Urinary bladder (tissue), 4 donors: ENCODE data around the gene ISG15. TPM values are rescaled to one million over a fixed set of nuclear protein-coding genes. Genes with fewer than 3 reads are reported as not detected.

Experiments
- DNase-seq: peaks from one replicate; pipeline ENCODE4 v3.0.0-alpha.2; 2015; ENCODE audit errors: extremely low spot score
- H3K27ac ChIP-seq: one replicate; pipeline ENCODE4 v1.5.1; 2013; ENCODE audit warnings: low read depth, mild to moderate bottlenecking, moderate library complexity
- H3K36me3 ChIP-seq: one replicate; pipeline ENCODE4 v1.6.1; 2013; ENCODE audit warnings: mild to moderate bottlenecking, moderate library complexity; ENCODE audit not compliant: insufficient read depth
- H3K4me1 ChIP-seq: one replicate; pipeline ENCODE4 v1.6.1; 2013; ENCODE audit warnings: mild to moderate bottlenecking, moderate library complexity; ENCODE audit not compliant: insufficient read depth
- H3K4me3 ChIP-seq: one replicate; pipeline ENCODE4 v1.5.1; 2013; ENCODE audit warnings: low read depth, low read length
- WGBS: extraction: QIAGEN DNeasy Blood & Tissue Kit; methylation state at CpG from one replicate; pipeline ENCODE4 v1.1.7; 2013; 5-methylcytosine and 5-hydroxymethylcytosine counted together
- polyA plus RNA-seq: library from polyadenylated mRNA; stranded (reverse); fragments of 200-250 nt; gene quantifications from one replicate; pipeline ENCODE4 v1.2.3, GENCODE V29; 2013
- total RNA-seq: library from RNA; depleted of rRNA; stranded (reverse); fragments of >200 nt; gene quantifications from one replicate; pipeline ENCODE4 v1.2.3, GENCODE V29; 2014
- donor health status: healthy with polysubstance abuse.
- donor health status: healthy.

Gene ISG15
- total RNA-seq (41.8 TPM), polyA plus RNA-seq (75.7 TPM)

- no peaks in the 10 kb centered on the region for H3K36me3 ChIP-seq
- peak within 1 kb of the TSS; percentile 37 for H3K4me3 ChIP-seq
- no peak for DNase-seq
- WGBS, result 6% methylated on average over 30 of the region's 30 CpGs
- H3K27ac ChIP-seq, result peak within 1 kb of the TSS; percentile 62
- H3K4me1 ChIP-seq, result no peaks in the 10 kb centered on the region
Measured at GRCh38 chr1:1013105-1013921, at the start of gene ISG15. Gene ISG15 (plus strand): TSS chr1:1013497. CDS start chr1:1013574, 77 bp downstream.

- DNase-seq, result no peak
- WGBS, result 94% methylated on average over 47 of the region's 47 CpGs
- H3K4me3 ChIP-seq, result no peak overlapping the region
- no peak overlapping the region for H3K27ac ChIP-seq
- H3K36me3 ChIP-seq, result peaks cover 6% of the 10 kb centered on the region
- H3K4me1 ChIP-seq, result peaks cover 3% of the 10 kb centered on the region
Measured at GRCh38 chr1:963746-964525, 49.4 kb upstream of the ISG15 start.

GRCh38 chr1:964691-965525 is 48.4 kb upstream of the ISG15 start:
- WGBS, result 93% methylated on average over 39 of the region's 51 CpGs
- H3K4me1 ChIP-seq, result peaks cover 3% of the 10 kb centered on the region
- H3K27ac ChIP-seq, result no peak overlapping the region
- H3K36me3 ChIP-seq, result peaks cover 6% of the 10 kb centered on the region
- DNase-seq, result no peak
- no peak overlapping the region for H3K4me3 ChIP-seq

GRCh38 chr1:965526-966134 is 47.7 kb upstream of the ISG15 start:
- Histone ChIP-seq H3K36me3 (peaks cover 6% of the 10 kb centered on the region), H3K4me3 (no peak overlapping the region), H3K27ac (peak overlapping the region; percentile 65), H3K4me1 (peaks cover 3% of the 10 kb centered on the region)
- WGBS, result 83% methylated on average over 26 of the region's 26 CpGs
- no peak for DNase-seq

GRCh38 chr1:966135-966703 is 47.1 kb upstream of the ISG15 start, which contains the start of gene PLEKHN1:
Gene PLEKHN1 (plus strand): TSS chr1:966482. CDS start chr1:966532, 50 bp downstream.
- Histone ChIP-seq H3K27ac (peak within 1 kb of the TSS; percentile 65), H3K36me3 (peaks cover 6% of the 10 kb centered on the region), H3K4me3 (peak within 1 kb of the TSS; percentile 57), H3K4me1 (no peaks in the 10 kb centered on the region)
- WGBS, result 13% methylated on average over 31 of the region's 31 CpGs
- DNase-seq, result no peak

- under 1% methylated on average over 60 of the region's 60 CpGs for WGBS
- H3K4me1 ChIP-seq, result no peaks in the 10 kb centered on the region
- peak overlapping the region; percentile 65 for H3K27ac ChIP-seq
- H3K36me3 ChIP-seq, result peaks cover 6% of the 10 kb centered on the region
- H3K4me3 ChIP-seq, result peak overlapping the region; percentile 57
- DNase-seq, result peak; percentile 20
Measured at GRCh38 chr1:966704-967300, 46.5 kb upstream of the ISG15 start.

GRCh38 chr1:967466-968343 is 45.6 kb upstream of the ISG15 start:
- 70% methylated on average over 23 of the region's 23 CpGs for WGBS
- no peaks in the 10 kb centered on the region for H3K4me1 ChIP-seq
- peaks cover 4% of the 10 kb centered on the region for H3K36me3 ChIP-seq
- peak overlapping the region; percentile 26 for H3K27ac ChIP-seq
- peak overlapping the region; percentile 57 for H3K4me3 ChIP-seq
- DNase-seq, result no peak

GRCh38 chr1:969260-969855 is 43.9 kb upstream of the ISG15 start:
- no peak overlapping the region for H3K27ac ChIP-seq
- H3K4me3 ChIP-seq, result no peak overlapping the region
- H3K4me1 ChIP-seq, result no peaks in the 10 kb centered on the region
- DNase-seq, result no peak
- no peaks in the 10 kb centered on the region for H3K36me3 ChIP-seq
- 86% methylated on average over 15 of the region's 15 CpGs for WGBS

GRCh38 chr1:970242-970972 is 42.9 kb upstream of the ISG15 start:
- Histone ChIP-seq H3K36me3 (no peaks in the 10 kb centered on the region), H3K4me1 (no peaks in the 10 kb centered on the region), H3K27ac (no peak overlapping the region), H3K4me3 (no peak overlapping the region)
- no peak for DNase-seq
- 18% methylated on average over 33 of the region's 33 CpGs for WGBS

- H3K36me3 ChIP-seq, result no peaks in the 10 kb centered on the region
- H3K4me1 ChIP-seq, result no peaks in the 10 kb centered on the region
- no peak overlapping the region for H3K4me3 ChIP-seq
- H3K27ac ChIP-seq, result peak overlapping the region; percentile 63
- 36% methylated on average over 42 of the region's 42 CpGs for WGBS
- DNase-seq, result no peak
Measured at GRCh38 chr1:970973-971730, 42.1 kb upstream of the ISG15 start.
